Activated CD4-positive, alpha-beta memory T cell treated with anti-CD3 and anti-CD28 coated beads, Interleukin-2, amount 10 ng/mL, durations not matched to agents 7 days and 5 days (primary cell): ENCODE measurements around the gene ELMO1. TPM values are rescaled to one million over a fixed set of nuclear protein-coding genes. Genes with fewer than 3 reads are reported as not detected.

ENCODE experiments used
- CTCF ChIA-PET: fragments of 350-600 bp; sonication (Branson Sonifier 250); formaldehyde crosslinking; loops from one replicate; lab custom pipeline; 2021; ENCODE audit warnings: antibody characterized with exemption, inconsistent platforms; lab: Charles Lee
- POLR2A ChIA-PET: fragments of 350-600 bp; sonication (Branson Sonifier 250); formaldehyde crosslinking; loops from one replicate; lab custom pipeline; 2021; ENCODE audit warnings: antibody characterized with exemption; lab: Charles Lee
- DNase-seq: peaks from one replicate; pipeline ENCODE4 v3.0.0-alpha.2; 2020
- H3K27ac Mint-ChIP-seq: one replicate; pipeline ENCODE4 v1.8.0; 2021; ENCODE audit warnings: mild to moderate bottlenecking, mixed read lengths
- H3K27me3 Mint-ChIP-seq: one replicate; pipeline ENCODE4 v1.8.0; 2021; ENCODE audit warnings: mixed read lengths
- H3K36me3 Mint-ChIP-seq: one replicate; pipeline ENCODE4 v1.8.0; 2021; ENCODE audit warnings: low read depth, mixed read lengths
- H3K4me1 Mint-ChIP-seq: one replicate; pipeline ENCODE4 v1.8.0; 2021; ENCODE audit warnings: mixed read lengths
- H3K4me3 Mint-ChIP-seq: one replicate; pipeline ENCODE4 v1.8.0; 2021; ENCODE audit warnings: mild to moderate bottlenecking, mixed read lengths
- H3K9me3 Mint-ChIP-seq: one replicate; pipeline ENCODE4 v1.8.0; 2021; ENCODE audit warnings: mixed read lengths
- total RNA-seq, 2 experiments: library from RNA; stranded (reverse); gene quantifications; one replicate each; pipeline ENCODE4 v1.2.3, GENCODE V29; 2021

The ELMO1 gene
- total RNA-seq, 2 experiments from 2014 or later: 100 to 102 TPM

GRCh38 chr7:36910859-36911258, 537.8 kb downstream of the ELMO1 start:
- H3K27ac Mint-ChIP-seq: no peak overlapping the region

GRCh38 chr7:36910401-36910800, 538.3 kb downstream of the ELMO1 start:
- H3K27ac Mint-ChIP-seq: no peak overlapping the region
- CTCF ChIA-PET: no interaction called here
- H3K4me1 Mint-ChIP-seq: no peaks in the 10 kb centered on the region
- no peak overlapping the region for H3K4me3 Mint-ChIP-seq
- no peaks in the 10 kb centered on the region for H3K27me3 Mint-ChIP-seq
- POLR2A ChIA-PET: no interaction called here
- H3K36me3 Mint-ChIP-seq: peaks cover 52% of the 10 kb centered on the region
- peaks cover 6% of the 10 kb centered on the region for H3K9me3 Mint-ChIP-seq
- DNase-seq: no peak

More at GRCh38 chr7:36910859-36911258, 537.8 kb downstream of the ELMO1 start:
- no peak for DNase-seq
- Mint-ChIP-seq H3K4me1 (no peaks in the 10 kb centered on the region), H3K36me3 (peaks cover 52% of the 10 kb centered on the region), H3K9me3 (peaks cover 6% of the 10 kb centered on the region), H3K27me3 (no peaks in the 10 kb centered on the region), H3K4me3 (no peak overlapping the region)
- POLR2A ChIA-PET: no interaction called here
- CTCF ChIA-PET: no interaction called here

- Mint-ChIP-seq H3K9me3 (peaks cover 17% of the 10 kb centered on the region), H3K27ac (no peak overlapping the region), H3K36me3 (peaks cover 78% of the 10 kb centered on the region), H3K4me1 (no peaks in the 10 kb centered on the region), H3K27me3 (no peaks in the 10 kb centered on the region), H3K4me3 (no peak overlapping the region)
- DNase-seq: no peak
- ChIA-PET CTCF (interaction anchor here (0.6 kb wide), 1 partner anchor 436 kb away, joined by 3 read pairs; no protein-coding TSS in a partner anchor), POLR2A (no interaction called here)
Measured at GRCh38 chr7:36906956-36907635, 541.6 kb downstream of the ELMO1 start.

GRCh38 chr7:36906448-36906847, 542.2 kb downstream of the ELMO1 start:
- ChIA-PET CTCF (no interaction called here), POLR2A (no interaction called here)

GRCh38 chr7:36905841-36906240, 542.8 kb downstream of the ELMO1 start:
- no peak overlapping the region for H3K4me3 Mint-ChIP-seq
- no peak overlapping the region for H3K27ac Mint-ChIP-seq
- no peaks in the 10 kb centered on the region for H3K27me3 Mint-ChIP-seq
- H3K4me1 Mint-ChIP-seq: no peaks in the 10 kb centered on the region
- peaks cover 18% of the 10 kb centered on the region for H3K9me3 Mint-ChIP-seq
- ChIA-PET CTCF (no interaction called here), POLR2A (no interaction called here)
- H3K36me3 Mint-ChIP-seq: peaks cover 76% of the 10 kb centered on the region
- no peak for DNase-seq

More at GRCh38 chr7:36906448-36906847, 542.2 kb downstream of the ELMO1 start:
- H3K4me1 Mint-ChIP-seq: no peaks in the 10 kb centered on the region
- no peaks in the 10 kb centered on the region for H3K27me3 Mint-ChIP-seq
- DNase-seq: no peak
- H3K9me3 Mint-ChIP-seq: peaks cover 17% of the 10 kb centered on the region
- H3K27ac Mint-ChIP-seq: no peak overlapping the region
- H3K36me3 Mint-ChIP-seq: peaks cover 76% of the 10 kb centered on the region
- no peak overlapping the region for H3K4me3 Mint-ChIP-seq

GRCh38 chr7:36904802-36905201, 543.9 kb downstream of the ELMO1 start:
- Mint-ChIP-seq H3K4me1 (no peaks in the 10 kb centered on the region), H3K9me3 (peaks cover 19% of the 10 kb centered on the region), H3K36me3 (peaks cover 73% of the 10 kb centered on the region), H3K27me3 (no peaks in the 10 kb centered on the region), H3K27ac (no peak overlapping the region), H3K4me3 (no peak overlapping the region)
- POLR2A ChIA-PET: no interaction called here
- CTCF ChIA-PET: no interaction called here
- DNase-seq: no peak

GRCh38 chr7:36904101-36904500, 544.6 kb downstream of the ELMO1 start:
- H3K4me1 Mint-ChIP-seq: no peaks in the 10 kb centered on the region

GRCh38 chr7:36900988-36901710, 547.5 kb downstream of the ELMO1 start:
- ChIA-PET POLR2A (no interaction called here), CTCF (no interaction called here)
- DNase-seq: no peak
- no peak overlapping the region for H3K27ac Mint-ChIP-seq
- H3K4me3 Mint-ChIP-seq: no peak overlapping the region
- no peaks in the 10 kb centered on the region for H3K4me1 Mint-ChIP-seq
- H3K36me3 Mint-ChIP-seq: peaks cover 67% of the 10 kb centered on the region
- no peaks in the 10 kb centered on the region for H3K27me3 Mint-ChIP-seq
- peaks cover 20% of the 10 kb centered on the region for H3K9me3 Mint-ChIP-seq

More at GRCh38 chr7:36904101-36904500, 544.6 kb downstream of the ELMO1 start:
- Mint-ChIP-seq H3K27ac (no peak overlapping the region), H3K9me3 (peaks cover 19% of the 10 kb centered on the region), H3K4me3 (no peak overlapping the region), H3K36me3 (peaks cover 70% of the 10 kb centered on the region), H3K27me3 (no peaks in the 10 kb centered on the region)
- DNase-seq: no peak
- ChIA-PET CTCF (no interaction called here), POLR2A (no interaction called here)

GRCh38 chr7:36898186-36898585, 550.5 kb downstream of the ELMO1 start:
- no peak for DNase-seq
- CTCF ChIA-PET: no interaction called here
- Mint-ChIP-seq H3K4me1 (peaks cover 19% of the 10 kb centered on the region), H3K4me3 (no peak overlapping the region), H3K27me3 (no peaks in the 10 kb centered on the region), H3K9me3 (peaks cover 16% of the 10 kb centered on the region), H3K36me3 (peaks cover 61% of the 10 kb centered on the region), H3K27ac (no peak overlapping the region)
- POLR2A ChIA-PET: no interaction called here

- ChIA-PET POLR2A (no interaction called here), CTCF (no interaction called here)
- peaks cover 61% of the 10 kb centered on the region for H3K36me3 Mint-ChIP-seq
- no peak overlapping the region for H3K4me3 Mint-ChIP-seq
- H3K9me3 Mint-ChIP-seq: peaks cover 10% of the 10 kb centered on the region
- no peak overlapping the region for H3K27ac Mint-ChIP-seq
- DNase-seq: no peak
- H3K4me1 Mint-ChIP-seq: peaks cover 19% of the 10 kb centered on the region
- no peaks in the 10 kb centered on the region for H3K27me3 Mint-ChIP-seq
Measured at GRCh38 chr7:36896956-36897590, 551.6 kb downstream of the ELMO1 start.

- ChIA-PET CTCF (no interaction called here), POLR2A (no interaction called here)
- DNase-seq: no peak
- H3K4me1 Mint-ChIP-seq: peaks cover 19% of the 10 kb centered on the region
- H3K27me3 Mint-ChIP-seq: no peaks in the 10 kb centered on the region
- peaks cover 10% of the 10 kb centered on the region for H3K9me3 Mint-ChIP-seq
- H3K27ac Mint-ChIP-seq: no peak overlapping the region
- peaks cover 63% of the 10 kb centered on the region for H3K36me3 Mint-ChIP-seq
- H3K4me3 Mint-ChIP-seq: no peak overlapping the region
Measured at GRCh38 chr7:36896418-36896817, 552.2 kb downstream of the ELMO1 start.

GRCh38 chr7:36895192-36895591, 553.5 kb downstream of the ELMO1 start:
- peaks cover 63% of the 10 kb centered on the region for H3K36me3 Mint-ChIP-seq
- H3K27ac Mint-ChIP-seq: no peak overlapping the region
- CTCF ChIA-PET: interaction anchor here (0.6 to 1.2 kb wide), 2 partner anchors 225 to 306 kb away, joined by 3 read pairs; no protein-coding TSS in a partner anchor
- POLR2A ChIA-PET: no interaction called here
- no peaks in the 10 kb centered on the region for H3K27me3 Mint-ChIP-seq
- DNase-seq: no peak
- H3K4me3 Mint-ChIP-seq: no peak overlapping the region
- peaks cover 4% of the 10 kb centered on the region for H3K9me3 Mint-ChIP-seq
- H3K4me1 Mint-ChIP-seq: peaks cover 19% of the 10 kb centered on the region

- Mint-ChIP-seq H3K4me1 (peaks cover 19% of the 10 kb centered on the region), H3K27me3 (no peaks in the 10 kb centered on the region), H3K36me3 (peaks cover 67% of the 10 kb centered on the region), H3K9me3 (peaks cover 4% of the 10 kb centered on the region), H3K27ac (no peak overlapping the region), H3K4me3 (no peak overlapping the region)
- ChIA-PET CTCF (interaction anchor here (1.2 kb wide), 1 partner anchor 224 kb away, joined by 3 read pairs; no protein-coding TSS in a partner anchor), POLR2A (no interaction called here)
- DNase-seq: no peak
Measured at GRCh38 chr7:36894190-36894589, 554.5 kb downstream of the ELMO1 start.
